GM21786 (cell line): Measurements from ENCODE around the gene BLMH.
A peak's percentile ranks its signal among the peaks of the same experiment; 100 is the strongest.
"Not testable (repeated sequence)": the region's sequence is repeated elsewhere in the genome, so short reads cannot be mapped to it uniquely, and the experiment has no call there.

ENCODE experiments used
- ATAC-seq: cut with Tn5 transposase; IDR thresholded peaks from one replicate; pipeline ENCODE4 v1.9.1; 2021; ENCODE audit not compliant: unreplicated experiment

Gene BLMH

DNA sequence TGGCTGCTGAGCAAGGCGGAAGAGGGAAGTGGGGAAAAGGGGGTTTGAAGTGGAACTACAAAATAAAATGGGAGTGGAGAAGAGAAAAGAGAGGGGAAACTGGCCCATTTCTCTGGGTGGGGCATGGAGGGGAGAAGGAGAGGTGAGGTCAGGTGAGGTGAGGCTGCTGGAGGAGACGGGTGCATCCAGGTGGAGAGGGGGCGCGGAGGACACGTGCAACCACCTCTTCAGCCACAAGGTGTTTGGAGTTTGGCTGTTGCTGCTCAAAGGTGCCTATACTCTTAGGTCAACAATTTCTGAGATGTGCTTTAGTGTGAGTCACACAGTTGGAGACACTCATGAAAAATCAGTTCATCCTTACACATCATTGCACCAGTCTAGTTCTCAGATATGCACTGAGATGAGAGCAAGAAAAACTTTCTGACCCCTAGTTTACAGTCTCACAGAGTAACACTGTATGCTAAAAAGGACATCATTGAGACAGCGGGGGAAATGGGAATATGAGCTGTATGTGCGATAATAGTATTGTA is 61.1 kb downstream of the BLMH start:
- ATAC-seq = no peak

DNA sequence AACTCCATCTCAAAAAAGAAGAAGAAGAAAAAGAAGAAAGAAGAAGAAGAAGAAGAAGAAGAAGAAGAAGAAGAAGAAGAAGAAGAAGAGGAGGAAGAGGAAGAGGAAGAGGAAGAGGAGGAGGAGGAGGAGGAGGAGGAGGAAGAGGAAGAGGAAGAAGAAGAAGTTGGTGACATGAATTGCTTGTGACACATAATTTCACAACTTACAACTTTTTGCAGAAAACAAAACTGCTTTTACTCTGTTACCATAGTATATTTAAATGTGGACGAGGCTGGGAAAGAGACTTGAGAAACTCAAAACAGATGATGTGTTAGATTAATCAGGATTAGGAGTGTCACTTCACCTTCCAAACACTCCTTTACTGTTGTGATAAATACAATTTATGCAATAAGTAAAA is 61.7 kb downstream of the BLMH start:
- ATAC-seq = not testable (repeated sequence)

DNA sequence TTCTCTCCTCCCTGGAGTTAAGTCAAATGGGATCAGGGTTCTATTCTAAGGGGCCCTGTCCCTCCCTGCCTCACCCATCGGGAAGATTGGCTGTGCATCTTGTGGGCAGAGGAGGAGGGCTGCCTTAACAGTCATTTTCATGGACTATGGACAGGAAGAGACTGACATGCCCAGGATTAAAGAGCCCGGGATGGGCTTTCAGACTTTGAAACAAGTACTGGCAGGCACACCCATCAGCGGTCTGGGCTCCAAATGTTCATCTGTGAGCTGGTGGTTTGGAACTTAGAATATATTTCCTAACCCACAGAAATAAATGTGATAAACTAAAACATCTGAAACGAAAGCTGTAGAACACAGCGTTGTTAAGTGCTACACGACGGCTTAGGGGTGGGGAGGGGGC is 62.7 kb downstream of the BLMH start:
- no peak for ATAC-seq

DNA sequence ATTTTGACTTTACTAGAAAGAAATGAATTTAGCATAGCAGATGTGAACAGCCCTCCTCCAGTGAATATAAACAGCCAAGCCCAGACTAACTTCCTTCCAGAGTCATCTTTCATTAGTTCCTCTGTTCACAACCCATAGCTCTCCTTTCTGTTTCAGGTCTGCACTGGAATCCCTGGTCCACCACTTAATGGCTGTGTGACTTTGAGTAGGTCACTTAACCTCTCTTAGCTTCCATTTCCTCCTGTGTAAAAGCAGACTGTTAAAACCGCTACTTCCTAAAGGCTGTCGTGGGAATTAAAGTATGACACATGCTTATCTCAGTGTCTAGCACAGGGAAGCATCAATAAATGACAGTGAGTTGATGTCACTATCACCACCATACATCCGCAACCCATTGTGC is 63.7 kb downstream of the BLMH start:
- ATAC-seq = no peak

DNA sequence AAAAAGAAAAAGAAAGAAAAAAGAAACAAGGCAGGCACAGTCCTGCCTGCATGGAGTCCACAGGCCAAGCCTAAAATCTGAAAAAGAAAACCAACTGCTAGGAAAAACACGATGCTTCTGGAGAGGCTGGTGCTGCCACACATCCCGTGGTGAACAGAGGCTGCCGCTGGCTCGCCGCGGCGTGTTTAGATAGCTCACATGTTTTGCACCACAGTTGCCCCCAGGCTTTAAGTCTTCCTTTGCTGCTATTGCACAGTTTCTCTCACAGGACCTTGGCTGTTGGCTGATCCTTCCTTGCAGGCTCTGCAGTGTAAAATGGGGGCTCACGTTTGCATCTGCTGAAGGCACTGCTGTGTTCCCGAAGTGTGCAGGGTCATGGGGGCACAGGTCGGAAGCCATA is 64.9 kb downstream of the BLMH start:
- ATAC-seq = no peak

DNA sequence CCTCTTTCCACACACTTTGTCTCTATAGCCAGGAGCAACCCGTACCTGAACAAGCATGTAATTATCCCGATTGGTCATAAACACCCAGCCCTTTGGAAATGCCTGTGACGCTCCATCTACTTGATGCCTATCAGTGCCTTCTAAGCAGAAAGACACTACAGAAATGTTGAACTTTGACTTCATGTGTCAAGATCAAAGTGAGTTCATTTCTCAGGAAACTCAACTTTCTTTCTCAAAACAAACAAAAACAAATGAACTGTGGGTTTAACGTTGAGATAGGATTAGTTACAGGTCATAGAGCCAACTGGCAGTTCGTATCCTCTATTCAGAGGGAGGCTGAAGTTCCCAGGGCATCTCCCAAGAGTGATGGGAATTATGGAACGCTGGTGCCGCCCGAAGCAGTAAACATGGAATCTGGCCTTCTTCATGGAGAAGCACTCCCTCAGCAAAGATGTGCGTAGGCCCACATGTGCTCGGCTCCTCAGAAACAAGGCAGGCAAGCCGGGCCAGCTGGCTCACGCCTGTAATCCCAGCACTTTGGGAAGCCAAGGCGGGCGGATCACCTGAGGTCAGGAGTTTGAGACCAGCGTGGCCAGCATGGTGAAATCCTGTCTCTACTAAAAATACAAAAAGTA is 65.7 kb downstream of the BLMH start:
- no peak for ATAC-seq

DNA sequence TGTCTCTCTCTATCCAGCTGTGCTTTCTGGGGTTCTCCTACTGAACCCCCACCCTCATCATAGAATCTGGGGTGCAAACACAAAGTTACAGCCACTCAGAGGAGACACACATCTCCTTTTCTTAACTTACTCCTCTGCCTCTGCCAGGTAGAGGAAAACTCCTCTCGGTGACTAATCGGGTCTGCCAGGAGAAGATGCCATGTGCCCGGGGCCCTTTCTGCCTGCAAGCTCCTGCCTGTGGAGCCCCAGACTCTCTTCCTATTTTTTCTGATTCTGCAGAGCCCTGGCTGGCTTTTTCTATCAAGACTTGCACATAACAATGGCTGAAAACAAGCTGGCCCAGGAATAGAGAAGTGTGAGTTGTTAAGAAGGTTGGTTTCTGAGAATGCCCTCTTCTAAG is 66.6 kb downstream of the BLMH start:
- no peak for ATAC-seq

DNA sequence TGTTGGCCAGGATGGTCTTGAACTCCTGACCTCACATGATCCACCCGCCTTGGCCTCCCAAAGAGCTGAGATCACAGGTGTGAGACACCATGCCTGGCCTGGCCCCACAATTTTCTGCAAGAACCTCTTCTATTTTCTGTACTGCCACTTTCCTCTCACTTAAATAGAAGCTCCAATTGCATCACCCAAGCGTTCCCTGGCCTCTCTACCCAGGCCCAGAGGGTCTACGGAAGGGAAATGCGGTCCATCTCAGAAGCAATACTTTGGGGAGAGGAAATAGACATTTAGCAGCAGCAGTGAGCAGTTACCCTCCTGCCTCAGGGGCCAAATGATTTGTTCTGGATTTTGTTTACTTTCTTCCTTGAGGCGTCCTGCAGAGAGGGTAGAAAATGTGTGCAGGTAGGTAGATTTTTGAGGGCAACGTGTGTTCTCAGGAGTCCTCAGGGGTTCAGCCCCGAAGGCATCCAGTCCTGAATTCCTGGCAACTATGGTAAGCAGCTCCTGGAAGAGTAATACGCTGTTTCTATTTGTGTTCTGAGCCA is 67.3 kb downstream of the BLMH start:
- ATAC-seq = no peak

DNA sequence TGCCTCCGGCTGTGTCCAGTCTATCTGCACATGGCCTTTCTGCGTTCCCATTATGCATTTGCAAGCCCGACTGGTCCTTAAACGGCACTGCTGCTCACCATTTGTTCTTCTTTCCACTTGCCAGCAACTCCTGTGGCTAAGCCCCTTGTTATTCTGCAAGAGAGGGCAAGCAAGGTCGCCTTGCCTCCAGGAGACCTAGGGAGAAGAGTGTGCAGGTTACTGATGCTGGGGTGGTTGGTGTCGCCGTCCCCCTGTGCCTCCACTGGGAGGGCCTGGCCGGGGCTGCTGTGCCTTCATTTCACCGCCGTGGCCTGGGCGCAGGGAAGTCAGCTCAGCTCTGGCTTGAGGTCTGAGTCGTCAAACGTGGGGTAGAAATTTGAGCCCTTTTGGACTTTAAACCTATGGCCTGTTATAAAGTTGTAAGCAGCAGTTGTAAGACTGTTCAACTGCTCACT is 69.0 kb downstream of the BLMH start:
- ATAC-seq = no peak

DNA sequence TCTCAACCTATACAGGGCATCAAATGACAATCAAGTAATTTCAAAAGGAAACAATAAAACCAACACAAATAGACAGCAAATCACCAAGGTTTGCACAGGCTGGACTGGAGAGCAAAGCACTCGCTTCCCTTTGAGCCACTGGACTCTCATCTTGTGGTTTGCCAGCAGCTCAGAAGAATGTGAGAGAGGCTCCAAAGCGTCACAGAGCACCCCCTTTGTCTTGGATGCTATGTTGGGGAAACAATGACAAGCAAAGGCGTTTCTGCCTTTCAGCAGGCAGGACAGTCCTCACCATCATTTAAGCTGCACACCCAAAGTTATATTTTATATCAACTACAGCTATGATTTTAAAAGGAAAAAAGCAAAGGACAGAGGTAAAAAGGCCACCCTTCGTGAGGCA is 69.5 kb downstream of the BLMH start:
- no peak for ATAC-seq

DNA sequence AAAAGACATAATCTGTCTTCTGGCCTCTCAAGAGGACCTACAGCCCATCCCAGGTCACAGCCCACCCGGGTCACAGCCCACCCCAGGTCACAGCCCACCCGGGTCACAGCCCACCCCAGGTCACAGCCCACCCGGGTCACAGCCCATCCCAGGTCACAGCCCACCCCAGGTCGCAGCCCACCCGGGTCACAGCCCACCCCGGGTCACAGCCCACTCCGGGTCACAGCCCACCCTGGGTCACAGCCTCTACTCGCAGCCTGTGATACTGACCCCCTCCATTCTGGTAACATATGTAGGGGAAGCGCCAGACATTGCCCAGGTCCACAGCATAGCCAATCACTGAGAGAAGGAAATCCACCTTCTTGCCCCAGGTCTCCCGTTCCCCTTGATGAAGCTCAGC is 70.4 kb downstream of the BLMH start:
- ATAC-seq = no peak

DNA sequence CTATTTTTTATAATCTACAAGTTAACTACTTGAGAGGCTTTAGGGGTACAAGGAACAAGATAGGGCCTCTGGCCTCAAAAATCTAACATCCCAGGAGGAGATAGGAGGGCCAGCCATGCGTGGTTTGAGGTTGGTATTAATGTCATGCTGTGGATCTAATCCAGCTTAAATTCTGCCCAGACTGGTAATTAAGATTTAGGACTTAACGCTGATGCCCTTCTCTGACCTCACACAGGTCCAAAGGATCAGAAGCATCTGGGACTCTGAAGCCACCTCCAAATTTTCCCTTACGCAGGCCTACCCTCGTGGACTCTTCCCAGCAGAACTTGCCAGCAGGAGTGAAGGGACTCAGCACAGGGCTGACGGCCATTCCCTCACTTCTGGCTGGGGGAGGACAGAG is 71.3 kb downstream of the BLMH start:
- ATAC-seq = no peak

DNA sequence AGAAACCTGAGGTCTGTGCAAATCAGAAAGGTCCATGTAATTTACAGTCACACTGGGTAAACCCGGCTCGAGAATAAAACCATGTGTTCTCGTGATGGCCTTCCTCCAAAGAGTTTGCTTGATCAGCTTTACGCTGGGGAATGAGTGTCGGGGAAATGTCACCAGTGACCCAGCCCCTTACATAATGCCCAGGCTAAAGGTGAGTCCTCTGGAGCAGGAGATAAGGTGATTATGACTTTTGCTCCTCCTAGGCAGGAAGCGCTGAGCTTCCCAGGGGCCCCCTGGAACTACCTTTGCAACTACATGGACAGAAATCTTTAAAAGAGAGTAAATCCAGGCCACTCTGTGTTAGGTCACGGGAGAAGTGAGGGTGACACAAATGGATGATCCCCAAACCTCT is 71.9 kb downstream of the BLMH start:
- ATAC-seq = no peak

DNA sequence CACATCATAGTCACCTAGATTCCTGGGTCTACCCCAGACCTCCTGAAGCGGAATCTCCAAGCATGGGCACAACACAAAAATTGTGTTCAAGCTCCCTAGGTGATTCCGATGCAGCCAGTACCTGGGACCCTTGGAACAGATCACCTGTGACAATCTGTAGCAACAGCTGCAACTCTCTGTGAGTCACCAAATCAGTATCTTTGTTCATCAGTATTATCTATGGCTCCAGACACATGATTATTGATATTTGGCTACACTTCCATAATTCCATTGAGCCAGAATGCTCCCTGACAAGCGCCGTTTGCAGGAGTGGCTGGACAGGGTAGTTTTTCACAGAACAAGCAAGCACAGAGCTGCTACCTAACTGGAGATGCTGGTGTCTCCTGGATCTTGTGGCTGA is 72.4 kb downstream of the BLMH start:
- no peak for ATAC-seq

DNA sequence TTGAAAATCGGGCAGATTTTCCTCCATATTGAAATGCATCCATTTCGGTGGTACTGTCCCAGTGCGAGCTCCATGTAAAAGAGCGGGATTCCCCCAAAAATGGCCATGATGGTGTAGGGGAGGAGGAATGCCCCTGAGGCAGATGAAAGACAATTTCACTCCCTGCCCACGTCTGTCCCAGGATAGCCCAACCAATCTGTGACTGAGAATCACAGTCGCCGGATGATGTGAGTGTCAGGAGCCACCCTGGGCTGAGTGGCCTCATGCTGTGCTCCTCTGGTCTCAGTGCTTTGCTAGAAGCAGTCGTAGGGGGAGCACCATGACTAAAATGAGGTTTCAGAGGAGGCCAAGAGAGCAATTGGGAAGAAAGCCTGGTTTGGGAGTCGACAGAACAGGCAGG is 72.9 kb downstream of the BLMH start:
- ATAC-seq = no peak

DNA sequence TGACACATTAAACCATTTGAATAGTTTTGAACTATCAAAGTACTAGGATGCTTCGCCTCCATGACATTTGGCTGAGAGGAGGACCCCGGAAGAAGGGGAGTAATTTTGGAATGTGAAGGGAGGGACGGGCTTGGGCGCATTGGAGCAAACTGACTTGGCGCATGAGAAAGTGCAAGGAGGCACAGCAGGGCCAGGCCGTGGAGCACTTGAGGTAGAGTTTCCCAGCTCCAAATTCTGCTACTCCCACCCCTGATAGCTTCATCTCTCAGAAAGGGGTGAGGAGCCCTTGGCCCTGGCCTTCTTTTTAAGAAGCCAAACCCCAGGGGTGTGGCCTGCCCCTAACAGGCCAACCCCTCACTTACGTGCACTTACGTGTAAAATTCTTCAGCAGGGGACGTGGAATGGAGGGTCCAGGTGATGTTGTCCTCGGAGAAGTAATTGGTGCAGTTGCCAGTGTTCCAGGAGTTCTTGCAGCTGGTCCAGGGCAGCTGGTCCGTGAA is 73.9 kb downstream of the BLMH start:
- ATAC-seq = no peak

DNA sequence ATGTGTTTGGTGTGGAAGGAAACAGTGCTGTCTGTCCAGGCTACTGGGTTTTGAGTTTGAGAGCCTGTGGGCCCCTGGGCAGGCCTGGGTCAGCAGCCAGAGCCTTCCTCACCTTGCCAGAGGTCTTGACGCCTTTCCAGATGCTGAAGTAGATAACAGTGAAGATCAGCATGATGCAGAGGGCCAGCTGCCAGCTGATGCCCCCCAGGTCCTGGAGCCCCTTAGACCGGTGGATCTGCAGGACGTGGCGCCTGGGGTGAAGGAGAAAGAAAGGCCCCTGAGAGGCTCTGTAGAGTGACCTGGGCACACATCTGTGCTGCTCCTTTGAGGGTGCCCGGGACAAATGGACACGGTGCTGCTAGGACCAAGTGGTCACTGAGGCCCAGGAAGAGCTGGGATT is 74.7 kb downstream of the BLMH start:
- ATAC-seq = no peak

DNA sequence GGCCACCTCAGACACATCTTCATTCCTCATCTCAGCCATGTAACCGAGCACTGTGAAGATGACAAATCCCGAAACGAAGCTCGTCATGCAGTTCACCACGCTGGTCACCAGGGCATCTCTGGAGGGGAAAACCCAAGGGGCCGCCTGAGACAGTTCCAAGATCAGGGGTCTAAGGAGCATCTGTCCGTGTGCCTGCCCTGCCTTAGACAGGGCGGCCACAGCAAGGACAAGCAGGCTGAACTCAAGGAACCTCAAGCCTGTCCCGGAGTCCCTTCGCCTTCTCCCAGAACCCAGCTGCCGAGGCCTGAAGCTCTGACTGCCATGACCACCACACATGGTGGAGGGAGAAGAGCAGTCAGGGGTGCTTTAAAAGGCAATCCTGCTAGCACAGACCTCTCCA is 79.0 kb downstream of the BLMH start:
- ATAC-seq = peak; percentile 78

DNA sequence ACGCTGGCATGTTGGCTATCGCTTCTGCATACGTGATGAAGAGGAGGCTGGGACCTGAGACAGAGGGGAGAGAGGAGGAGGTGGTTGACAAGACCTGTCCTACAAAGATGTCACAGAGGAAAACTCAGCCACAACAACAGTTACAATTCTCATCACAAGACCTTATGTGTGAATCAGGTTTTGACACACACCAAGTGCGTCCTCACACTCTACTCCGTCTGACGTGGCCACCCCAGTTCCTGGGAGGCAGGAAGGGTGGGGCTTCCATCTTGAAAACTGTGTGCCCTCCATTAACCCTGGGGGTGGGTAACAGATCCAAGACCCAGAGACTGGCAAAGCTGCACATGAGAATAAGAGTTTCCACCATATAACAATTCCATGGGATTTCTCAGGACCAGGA is 80.4 kb downstream of the BLMH start:
- no peak for ATAC-seq

DNA sequence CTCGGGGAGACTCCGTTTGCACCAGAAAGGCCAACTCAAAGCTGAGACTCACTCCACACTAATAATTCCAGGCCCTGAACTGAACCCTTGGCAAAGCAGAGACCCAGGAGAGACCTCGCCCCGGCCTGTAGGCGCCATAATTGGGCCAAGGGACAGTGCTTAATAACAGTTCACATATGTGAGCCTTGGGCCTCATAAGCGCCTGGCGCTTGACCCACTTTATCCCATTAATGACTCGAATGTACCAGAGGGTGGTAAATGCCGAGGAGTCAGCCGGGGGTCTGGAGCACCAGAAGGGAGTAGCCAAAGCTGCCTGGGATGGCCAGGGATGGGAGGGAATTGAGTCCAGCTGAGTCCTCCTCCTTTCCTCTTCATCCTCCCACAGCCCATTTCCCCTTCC is 80.8 kb downstream of the BLMH start:
- no peak for ATAC-seq

DNA sequence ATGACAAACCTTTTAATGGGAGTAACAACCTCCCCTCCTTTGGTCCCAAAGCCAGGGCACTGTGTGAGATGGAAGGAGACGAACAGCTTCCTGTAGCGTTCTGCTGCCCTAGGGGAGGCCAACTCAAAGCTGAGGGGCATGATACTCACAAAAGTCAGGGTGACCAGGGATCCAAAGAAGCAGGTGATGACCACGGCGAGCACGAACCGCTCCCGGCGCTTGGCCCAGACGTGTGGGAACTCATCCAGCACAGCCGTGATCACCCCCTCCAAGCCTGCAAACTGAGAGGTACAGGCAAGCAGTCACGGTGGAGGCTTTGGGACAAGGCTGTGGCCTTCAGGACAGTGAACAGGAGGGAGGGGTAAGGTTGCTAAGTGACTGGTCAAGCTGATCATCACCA is 81.4 kb downstream of the BLMH start:
- no peak for ATAC-seq

DNA sequence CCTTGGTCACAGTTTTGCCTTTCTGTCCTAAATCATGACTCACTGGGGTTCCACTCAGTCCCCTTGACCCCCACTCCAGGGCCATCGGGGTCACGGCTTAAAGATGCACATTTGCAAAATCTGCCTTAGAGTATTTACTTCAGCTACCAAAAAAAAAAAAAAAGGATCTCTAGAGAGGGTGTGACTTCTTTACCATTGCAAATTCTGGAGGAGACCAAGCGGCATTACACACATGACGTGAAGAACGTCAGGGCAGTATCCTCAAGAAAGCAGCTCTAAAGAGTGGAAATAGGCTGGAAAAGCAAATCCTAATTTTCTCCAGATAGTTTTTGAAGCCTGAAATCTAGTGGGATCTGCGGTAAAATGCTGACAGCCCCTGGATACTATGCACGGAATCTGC is 81.8 kb downstream of the BLMH start:
- ATAC-seq = no peak

DNA sequence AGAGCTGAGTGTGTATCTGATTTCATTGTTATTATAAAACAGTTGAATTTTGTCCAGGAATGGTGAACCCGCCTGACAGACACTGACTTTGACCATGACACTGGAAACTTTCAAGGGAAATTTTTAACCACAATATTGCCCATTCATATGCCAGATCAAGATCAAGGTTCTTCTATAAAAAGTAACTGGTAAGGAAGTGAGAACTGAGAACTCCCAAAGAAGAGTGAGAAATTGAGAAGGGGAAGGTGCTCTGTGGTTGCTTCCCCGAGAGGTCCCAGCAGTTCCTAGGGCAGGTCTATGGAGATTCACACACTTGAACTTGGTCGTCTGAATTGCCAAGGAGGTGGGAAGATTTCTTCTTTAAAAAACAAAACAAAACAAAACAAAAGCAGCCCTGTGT is 83.5 kb downstream of the BLMH start:
- ATAC-seq = no peak
